ENCODE measurements around the gene PHLDB3.

Gene PHLDB3

GRCh38 chr19:43496960-43497359 lies 7.6 kb downstream of the PHLDB3 start:
- no peak for DNase-seq

- DNase-seq, result no peak
Measured at GRCh38 chr19:43495082-43495481, 9.5 kb downstream of the PHLDB3 start.

GRCh38 chr19:43490759-43491158 lies 13.8 kb downstream of the PHLDB3 start:
- no peak for DNase-seq

GRCh38 chr19:43489979-43490599 lies 14.5 kb downstream of the PHLDB3 start:
- DNase-seq, result no peak

- no peak for DNase-seq
Measured at GRCh38 chr19:43489310-43489709, 15.2 kb downstream of the PHLDB3 start.

- DNase-seq, result no peak
Measured at GRCh38 chr19:43488179-43488578, 16.4 kb downstream of the PHLDB3 start.

GRCh38 chr19:43486412-43486811 lies 18.1 kb downstream of the PHLDB3 start:
- DNase-seq, result no peak

GRCh38 chr19:43485951-43486350 lies 18.6 kb downstream of the PHLDB3 start:
- no peak for DNase-seq

GRCh38 chr19:43483281-43483680 lies 21.3 kb downstream of the PHLDB3 start:
- DNase-seq, result no peak

- no peak for DNase-seq
Measured at GRCh38 chr19:43482193-43482592, 22.4 kb downstream of the PHLDB3 start.

GRCh38 chr19:43481701-43482100 lies 22.8 kb downstream of the PHLDB3 start:
- DNase-seq, result no peak

GRCh38 chr19:43480574-43480973 lies 24.0 kb downstream of the PHLDB3 start:
- no peak for DNase-seq

GRCh38 chr19:43479961-43480561 lies 24.5 kb downstream of the PHLDB3 start:
- no peak for DNase-seq

GRCh38 chr19:43479226-43479625 lies 25.3 kb downstream of the PHLDB3 start:
- no peak for DNase-seq

GRCh38 chr19:43478323-43478722 lies 26.2 kb downstream of the PHLDB3 start:
- no peak for DNase-seq

- no peak for DNase-seq
Measured at GRCh38 chr19:43476606-43477005, 27.9 kb downstream of the PHLDB3 start.

- DNase-seq, result peak; percentile 88 to 89
Measured at GRCh38 chr19:43474986-43475705, 29.4 kb downstream of the PHLDB3 start.

- DNase-seq, result no peak
Measured at GRCh38 chr19:43474487-43474886, 30.1 kb downstream of the PHLDB3 start.

GRCh38 chr19:43471091-43471490 lies 33.5 kb downstream of the PHLDB3 start:
- no peak for DNase-seq

GRCh38 chr19:43470288-43470687 lies 34.3 kb downstream of the PHLDB3 start:
- no peak for DNase-seq

GRCh38 chr19:43469160-43469480 lies 35.4 kb downstream of the PHLDB3 start:
- DNase-seq, result no peak

- DNase-seq, result no peak
Measured at GRCh38 chr19:43468354-43469159, 36.0 kb downstream of the PHLDB3 start.

- DNase-seq, result no peak
Measured at GRCh38 chr19:43467730-43468129, 36.8 kb downstream of the PHLDB3 start.

- DNase-seq, result no peak
Measured at GRCh38 chr19:43467276-43467675, 37.3 kb downstream of the PHLDB3 start.

Data from NCI-H2081 (cell line).